Measurements from ENCODE around the gene PRDM11.

Gene PRDM11

DNA sequence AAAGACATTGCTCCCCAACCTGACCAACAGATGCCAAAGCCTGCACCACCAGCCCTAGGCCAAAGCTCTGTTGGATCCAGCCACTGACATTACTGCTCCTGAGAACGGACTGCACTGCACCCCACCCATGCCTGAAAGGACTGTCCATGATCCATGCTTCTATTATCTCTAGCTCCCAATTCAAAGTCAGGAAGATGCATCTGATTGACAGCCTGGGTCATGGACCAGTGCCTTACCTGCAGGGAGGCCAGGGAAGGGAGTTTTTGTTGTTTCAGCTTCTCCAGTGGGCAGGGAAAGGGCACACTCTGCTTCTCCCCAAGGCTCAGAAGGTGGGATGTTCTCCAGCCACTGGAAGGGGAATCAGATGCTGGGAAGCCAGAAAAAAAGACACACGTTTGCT, 4.8 kb upstream of the PRDM11 start:
- DNase-seq (ENCODE audit: low read depth), result no peak
- TF ChIP-seq, protein P1, sequence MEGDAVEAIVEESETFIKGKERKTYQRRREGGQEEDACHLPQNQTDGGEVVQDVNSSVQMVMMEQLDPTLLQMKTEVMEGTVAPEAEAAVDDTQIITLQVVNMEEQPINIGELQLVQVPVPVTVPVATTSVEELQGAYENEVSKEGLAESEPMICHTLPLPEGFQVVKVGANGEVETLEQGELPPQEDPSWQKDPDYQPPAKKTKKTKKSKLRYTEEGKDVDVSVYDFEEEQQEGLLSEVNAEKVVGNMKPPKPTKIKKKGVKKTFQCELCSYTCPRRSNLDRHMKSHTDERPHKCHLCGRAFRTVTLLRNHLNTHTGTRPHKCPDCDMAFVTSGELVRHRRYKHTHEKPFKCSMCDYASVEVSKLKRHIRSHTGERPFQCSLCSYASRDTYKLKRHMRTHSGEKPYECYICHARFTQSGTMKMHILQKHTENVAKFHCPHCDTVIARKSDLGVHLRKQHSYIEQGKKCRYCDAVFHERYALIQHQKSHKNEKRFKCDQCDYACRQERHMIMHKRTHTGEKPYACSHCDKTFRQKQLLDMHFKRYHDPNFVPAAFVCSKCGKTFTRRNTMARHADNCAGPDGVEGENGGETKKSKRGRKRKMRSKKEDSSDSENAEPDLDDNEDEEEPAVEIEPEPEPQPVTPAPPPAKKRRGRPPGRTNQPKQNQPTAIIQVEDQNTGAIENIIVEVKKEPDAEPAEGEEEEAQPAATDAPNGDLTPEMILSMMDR (conservative IDR thresholded peaks at IDR 0.05; ENCODE audit: low read depth, low read length), result no peak

DNA sequence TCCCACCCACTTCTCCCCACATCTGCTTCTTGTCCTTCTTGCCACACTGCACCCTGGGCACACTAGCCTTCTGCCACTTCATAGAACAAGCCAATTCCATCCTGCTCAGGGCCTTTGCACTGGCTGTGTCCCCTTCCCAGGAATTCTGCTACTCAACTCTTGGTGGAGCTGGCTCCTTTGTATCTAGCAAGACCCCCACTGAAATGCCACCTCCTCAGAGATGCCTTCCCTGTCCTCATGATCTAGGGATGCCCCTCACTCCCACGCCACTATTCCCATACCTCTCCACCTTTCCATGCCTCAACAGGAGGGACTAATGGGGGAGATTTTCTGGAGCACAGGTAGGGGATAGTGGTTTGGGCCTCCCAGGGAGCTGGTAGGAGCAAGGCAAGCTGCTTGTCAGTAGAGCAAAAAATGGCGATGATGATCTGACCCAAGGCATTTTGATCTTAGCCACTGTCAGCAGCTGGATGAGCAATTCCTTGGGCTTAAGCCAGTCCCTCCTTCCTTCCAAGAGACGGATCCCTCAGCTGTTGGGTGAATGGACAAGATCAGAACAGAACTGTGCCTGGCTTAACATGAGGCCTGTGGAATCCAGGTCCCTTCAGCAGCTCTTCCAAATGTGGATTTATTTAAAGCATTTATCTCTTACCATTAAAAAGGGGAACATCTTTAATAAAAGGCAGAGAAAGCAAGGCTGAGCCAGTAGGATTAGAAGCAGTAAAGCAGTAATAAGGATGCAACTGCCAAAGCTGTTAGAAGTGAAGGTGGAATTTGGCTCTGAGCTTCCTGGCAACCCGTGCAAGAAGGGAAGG, 4.0 kb upstream of the PRDM11 start:
- H3K4me3 ChIP-seq (ENCODE audit: low read length), result no peak overlapping the region
- DNase-seq (ENCODE audit: low read depth), result no peak
- TF ChIP-seq, protein P1 (conservative IDR thresholded peaks at IDR 0.05; ENCODE audit: low read depth, low read length), result no peak

More for the DNA sequence above, 4.8 kb upstream of the PRDM11 start:
- H3K4me3 ChIP-seq (ENCODE audit: low read length), result no peak overlapping the region

DNA sequence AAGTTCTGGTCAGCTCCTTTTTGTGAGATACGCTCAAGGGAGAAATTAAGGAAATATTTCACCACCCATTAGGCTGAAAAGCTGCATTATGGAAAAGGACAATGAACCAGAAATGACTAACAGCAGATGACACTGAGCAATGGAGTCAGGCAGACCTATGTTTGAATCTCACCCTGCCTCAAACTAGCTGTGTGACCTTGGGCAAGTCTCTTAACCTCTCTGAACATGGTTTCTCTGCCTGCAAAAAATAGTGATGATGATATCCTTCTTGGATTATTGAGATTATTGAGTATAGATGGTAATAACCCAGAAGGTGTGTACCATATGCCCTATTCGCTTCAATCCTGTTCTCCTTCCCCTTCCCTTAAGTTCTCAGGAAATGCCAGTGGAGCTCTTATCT, 2.9 kb upstream of the PRDM11 start:
- no peak for DNase-seq (ENCODE audit: low read depth)
- no peak overlapping the region for H3K4me3 ChIP-seq (ENCODE audit: low read length)

DNA sequence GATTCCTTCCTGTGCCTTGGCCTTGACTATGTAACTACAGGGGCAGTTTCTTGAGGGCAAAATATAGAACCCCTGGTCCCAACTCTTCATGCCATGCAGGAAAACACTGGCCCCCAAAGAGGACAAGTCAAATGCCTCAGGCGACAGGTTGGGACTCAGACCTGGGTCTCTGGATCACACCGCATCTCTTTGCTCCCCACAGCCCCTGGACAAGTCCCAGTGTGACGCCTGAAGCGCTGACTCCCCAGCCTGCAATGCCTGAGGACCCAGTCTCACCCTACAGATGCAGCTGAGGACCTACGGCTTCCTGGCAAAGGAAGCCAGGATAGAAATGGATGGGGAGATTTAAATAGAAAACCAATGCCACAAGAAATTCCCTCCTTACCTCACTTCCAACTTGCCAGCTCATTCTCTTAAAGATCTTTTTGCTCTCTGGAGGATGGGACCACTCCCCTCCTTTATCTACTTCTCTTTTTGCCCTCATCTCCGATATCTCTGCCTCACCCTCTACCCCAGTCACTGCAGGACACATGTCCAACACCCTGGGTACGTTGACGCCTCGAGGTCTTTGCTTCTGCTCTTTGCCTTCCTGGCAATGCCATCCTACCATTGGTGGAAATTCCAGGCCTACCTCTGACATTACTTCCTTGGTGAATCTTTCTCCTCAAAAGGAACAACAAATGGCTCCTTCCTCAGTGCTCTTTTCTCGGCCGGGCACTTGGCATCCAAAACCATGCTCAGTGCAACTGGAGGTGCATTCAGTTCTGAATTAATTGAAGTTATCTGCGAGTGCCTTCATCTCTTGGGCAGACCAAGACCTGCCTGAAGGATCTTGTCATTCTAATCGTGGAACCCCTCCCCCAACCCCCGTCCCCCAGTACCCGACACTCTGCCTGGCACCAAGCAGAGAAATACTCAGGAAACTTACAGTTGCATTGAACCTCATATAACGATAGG, 2.0 kb upstream of the PRDM11 start:
- TF ChIP-seq, protein P1 (conservative IDR thresholded peaks at IDR 0.05; ENCODE audit: low read depth, low read length), result no peak
- DNase-seq (ENCODE audit: low read depth), result no peak
- H3K4me3 ChIP-seq (ENCODE audit: low read length), result no peak overlapping the region

More for the DNA sequence above, 2.9 kb upstream of the PRDM11 start:
- TF ChIP-seq, protein P1 (conservative IDR thresholded peaks at IDR 0.05; ENCODE audit: low read depth, low read length), result no peak

DNA sequence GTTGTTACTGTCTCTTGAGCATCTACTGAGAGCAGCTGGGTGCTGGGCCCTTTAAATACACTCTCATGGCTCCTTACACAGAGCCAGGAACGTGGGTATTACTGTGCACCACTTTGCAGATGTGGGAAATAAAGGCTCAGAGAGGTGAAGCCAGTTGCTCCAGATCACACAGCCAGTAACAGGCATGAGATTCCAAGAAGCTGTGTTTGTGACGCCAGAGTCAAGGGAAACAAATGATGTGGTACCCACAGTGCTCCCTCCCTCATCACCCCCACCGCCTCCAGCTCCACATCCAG, 1.4 kb upstream of the PRDM11 start:
- TF ChIP-seq, protein P1 (conservative IDR thresholded peaks at IDR 0.05; ENCODE audit: low read depth, low read length), result no peak
- H3K4me3 ChIP-seq (ENCODE audit: low read length), result no peak overlapping the region
- no peak for DNase-seq (ENCODE audit: low read depth)

DNA sequence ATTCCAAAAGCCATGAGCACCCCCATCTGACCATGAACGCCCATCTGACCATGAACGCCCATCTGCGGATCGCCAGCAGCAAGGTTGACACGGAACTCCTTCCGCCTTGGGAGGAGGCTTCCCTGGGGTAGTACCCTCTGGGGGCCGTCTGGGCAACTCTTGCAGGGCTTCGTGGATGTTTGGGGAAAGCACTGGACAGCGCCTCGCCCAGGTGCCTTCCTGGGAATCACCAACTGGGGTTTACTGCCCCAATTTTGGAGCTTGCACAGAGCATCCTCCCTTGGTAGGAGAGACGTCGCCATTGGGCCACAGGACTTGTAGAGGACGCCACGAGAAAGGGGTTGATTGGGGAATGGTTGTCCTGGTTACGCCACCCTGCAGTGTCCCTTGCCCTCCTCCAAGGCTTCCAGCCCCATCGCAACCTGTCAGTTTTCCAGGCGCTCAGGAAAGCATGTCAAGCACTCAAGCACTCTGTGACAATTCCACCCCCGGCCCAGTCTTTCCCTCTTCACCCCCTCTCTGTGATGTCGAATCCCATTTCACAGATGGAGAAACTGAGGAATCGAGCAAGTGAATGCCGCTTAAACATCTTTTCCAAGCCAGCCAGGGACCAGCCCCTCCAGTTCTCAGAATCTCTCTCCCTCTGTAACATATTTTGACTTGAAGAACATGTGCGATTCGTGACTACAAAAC, 914 bp upstream of the PRDM11 start:
- TF ChIP-seq, protein P1 (conservative IDR thresholded peaks at IDR 0.05; ENCODE audit: low read depth, low read length), result no peak
- peak overlapping the region; percentile 66 for H3K4me3 ChIP-seq (ENCODE audit: low read length)
- no peak for DNase-seq (ENCODE audit: low read depth)
